Activated B cell treated with CpG ODN at 0.5 μM for 24 hours (primary cell): ENCODE results near the gene GNB1. TPM values are rescaled to one million over a fixed set of nuclear protein-coding genes. Genes with fewer than 3 reads are reported as not detected.
"Not testable (repeated sequence)": the region's sequence is repeated elsewhere in the genome, so short reads cannot be mapped to it uniquely, and the experiment has no call there.

Experiments
- ATAC-seq: fragments of 200-7000 bp; cut with Tn5 transposase; one replicate; pipeline ENCODE4 v1.10.0; 2021; ENCODE audit warnings: low read depth, mild to moderate bottlenecking, moderate library complexity
- CTCF ChIA-PET: fragments of 350-600 bp; sonication (Branson Sonifier 250); formaldehyde crosslinking; loops from one replicate; lab custom pipeline; 2021; ENCODE audit warnings: antibody characterized with exemption; lab: Charles Lee
- POLR2A ChIA-PET: fragments of 350-600 bp; sonication (Branson Sonifier 250); formaldehyde crosslinking; loops from one replicate; lab custom pipeline; 2021; ENCODE audit warnings: antibody characterized with exemption; lab: Charles Lee
- DNase-seq: peaks from one replicate; pipeline ENCODE4 v3.0.0; 2022
- H3K27ac Mint-ChIP-seq: one replicate; pipeline ENCODE4 v1.8.0; 2020; ENCODE audit warnings: mixed read lengths
- H3K27me3 Mint-ChIP-seq: one replicate; pipeline ENCODE4 v1.8.0; 2021; ENCODE audit warnings: mixed read lengths
- H3K36me3 Mint-ChIP-seq: one replicate; pipeline ENCODE4 v1.8.0; 2021; ENCODE audit warnings: low read depth, mixed read lengths
- H3K4me1 Mint-ChIP-seq: one replicate; pipeline ENCODE4 v1.8.0; 2021; ENCODE audit warnings: mixed read lengths
- H3K4me3 Mint-ChIP-seq: one replicate; pipeline ENCODE4 v1.8.0; 2020; ENCODE audit warnings: mild to moderate bottlenecking, mixed read lengths
- H3K9me3 Mint-ChIP-seq: one replicate; pipeline ENCODE4 v1.8.0; 2020; ENCODE audit warnings: mixed read lengths
- intact Hi-C: fragments of 100-400 bp; cut with micrococcal nuclease; formaldehyde crosslinking; loops from one replicate; pipeline ENCODE4 v1.15.1; 2024
- total RNA-seq: library from RNA; stranded (reverse); gene quantifications from 2 replicates; pipeline ENCODE4 v1.2.3, GENCODE V29; 2022
- TF ChIP-seq, protein P1 (sequence below): fragments of 200-600 bp; IDR thresholded peaks from one replicate; pipeline ENCODE4 v1.8.0; 2022; ENCODE audit warnings: antibody characterized with exemption, mild to moderate bottlenecking

Gene GNB1
- total RNA-seq, 1 donor from 2014 or later: 302 TPM

DNA sequence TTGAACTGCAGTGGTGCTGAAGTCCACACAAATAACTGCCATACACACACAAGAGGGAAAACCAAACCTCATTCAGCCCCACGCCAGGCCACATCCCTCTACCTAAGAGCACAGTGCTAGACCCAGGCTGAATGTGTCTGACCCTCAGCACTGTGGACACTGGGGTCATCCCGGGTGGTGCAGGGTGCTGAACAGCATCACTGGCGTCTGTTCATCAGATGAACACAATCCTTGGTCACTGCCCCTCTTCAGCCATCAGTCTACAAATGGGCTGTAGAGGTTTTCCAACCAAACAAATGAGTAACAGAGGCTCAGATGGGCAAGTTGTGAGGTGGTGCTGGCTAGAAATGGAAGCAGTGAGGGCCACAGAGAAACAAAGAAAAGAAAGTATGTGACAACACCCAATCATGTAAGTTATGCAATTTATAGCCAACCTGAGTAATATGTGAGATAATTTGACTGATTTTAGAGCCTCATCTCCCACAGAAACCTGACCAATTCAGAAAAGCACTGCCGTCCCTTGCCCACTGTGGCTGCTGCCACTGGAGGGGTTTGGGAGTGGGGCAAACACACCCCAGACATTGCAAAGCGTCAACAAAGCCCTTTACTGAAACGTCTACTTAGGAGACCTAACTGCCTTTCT, 27.9 kb downstream of the GNB1 start:
- Mint-ChIP-seq H3K4me3 (peak overlapping the region; percentile 9), H3K9me3 (no peaks in the 10 kb centered on the region), H3K36me3 (peaks cover 10% of the 10 kb centered on the region), H3K27me3 (no peaks in the 10 kb centered on the region), H3K27ac (peak overlapping the region; percentile 98), H3K4me1 (peaks cover 85% of the 10 kb centered on the region)
- DNase-seq (no peak), ATAC-seq (no peak)
- TF ChIP-seq, protein P1, sequence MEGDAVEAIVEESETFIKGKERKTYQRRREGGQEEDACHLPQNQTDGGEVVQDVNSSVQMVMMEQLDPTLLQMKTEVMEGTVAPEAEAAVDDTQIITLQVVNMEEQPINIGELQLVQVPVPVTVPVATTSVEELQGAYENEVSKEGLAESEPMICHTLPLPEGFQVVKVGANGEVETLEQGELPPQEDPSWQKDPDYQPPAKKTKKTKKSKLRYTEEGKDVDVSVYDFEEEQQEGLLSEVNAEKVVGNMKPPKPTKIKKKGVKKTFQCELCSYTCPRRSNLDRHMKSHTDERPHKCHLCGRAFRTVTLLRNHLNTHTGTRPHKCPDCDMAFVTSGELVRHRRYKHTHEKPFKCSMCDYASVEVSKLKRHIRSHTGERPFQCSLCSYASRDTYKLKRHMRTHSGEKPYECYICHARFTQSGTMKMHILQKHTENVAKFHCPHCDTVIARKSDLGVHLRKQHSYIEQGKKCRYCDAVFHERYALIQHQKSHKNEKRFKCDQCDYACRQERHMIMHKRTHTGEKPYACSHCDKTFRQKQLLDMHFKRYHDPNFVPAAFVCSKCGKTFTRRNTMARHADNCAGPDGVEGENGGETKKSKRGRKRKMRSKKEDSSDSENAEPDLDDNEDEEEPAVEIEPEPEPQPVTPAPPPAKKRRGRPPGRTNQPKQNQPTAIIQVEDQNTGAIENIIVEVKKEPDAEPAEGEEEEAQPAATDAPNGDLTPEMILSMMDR: no peak
- POLR2A ChIA-PET: interaction anchor here (1.6 to 2.2 kb wide), 2 partner anchors 22 to 46 kb away, joined by 4 to 10 read pairs; no protein-coding TSS in a partner anchor
- intact Hi-C loops: loop anchor here (5.0 kb wide), 1 partner anchor 36 kb away; no protein-coding TSS in a partner anchor
- CTCF ChIA-PET: interaction anchor here (0.6 kb wide), 1 partner anchor 41 kb away, joined by 3 read pairs; no protein-coding TSS in a partner anchor

GRCh38 chr1:1861761-1862310, 29.1 kb downstream of the GNB1 start:
- intact Hi-C loops: loop anchor here (5.0 kb wide), 1 partner anchor 35 kb away; no protein-coding TSS in a partner anchor
- ChIA-PET POLR2A (interaction anchor here (1.2 kb wide), 1 partner anchor 14 kb away, joined by 5 read pairs; no protein-coding TSS in a partner anchor), CTCF (interaction anchor here (1.3 kb wide), 1 partner anchor 12 kb away, joined by 4 read pairs; no protein-coding TSS in a partner anchor)
- DNase-seq, H3K9me3 Mint-ChIP-seq, H3K27me3 Mint-ChIP-seq, ATAC-seq, H3K36me3 Mint-ChIP-seq: not testable (repeated sequence)
- Mint-ChIP-seq H3K27ac (peak overlapping the region; percentile 50), H3K4me3 (peak overlapping the region; percentile 50), H3K4me1 (peaks cover 89% of the 10 kb centered on the region)

GRCh38 chr1:1861339-1861730, 29.6 kb downstream of the GNB1 start:
- POLR2A ChIA-PET: interaction anchor here (0.9 to 1.9 kb wide), 3 partner anchors 14 to 27 kb away, joined by 4 to 7 read pairs (median 5); no protein-coding TSS in a partner anchor
- peaks cover 8% of the 10 kb centered on the region for H3K36me3 Mint-ChIP-seq

GRCh38 chr1:1859970-1860697, 30.8 kb downstream of the GNB1 start:
- ChIA-PET CTCF (interaction anchor here (0.7 to 1.2 kb wide), 2 partner anchors 44 to 46 kb away, joined by 3 to 5 read pairs; no protein-coding TSS in a partner anchor), POLR2A (interaction anchor here (0.7 to 1.9 kb wide), 4 partner anchors 26 to 57 kb away, joined by 3 to 8 read pairs (median 6); no protein-coding TSS in a partner anchor)
- DNase-seq, ATAC-seq, H3K27me3 Mint-ChIP-seq, H3K9me3 Mint-ChIP-seq, H3K36me3 Mint-ChIP-seq: not testable (repeated sequence)
- Mint-ChIP-seq H3K27ac (peak overlapping the region; percentile 81), H3K4me1 (peaks cover 92% of the 10 kb centered on the region), H3K4me3 (peak overlapping the region; percentile 56)
- intact Hi-C loops: loop anchor here (5.0 kb wide), 1 partner anchor 33 kb away; no protein-coding TSS in a partner anchor

More at GRCh38 chr1:1861339-1861730, 29.6 kb downstream of the GNB1 start:
- TF ChIP-seq, protein P1: no peak
- no peaks in the 10 kb centered on the region for H3K27me3 Mint-ChIP-seq
- intact Hi-C loops: loop anchor here (5.0 kb wide), 1 partner anchor 34 kb away; no protein-coding TSS in a partner anchor
- H3K9me3 Mint-ChIP-seq: no peaks in the 10 kb centered on the region
- CTCF ChIA-PET: interaction anchor here (1.3 kb wide), 1 partner anchor 12 kb away, joined by 4 read pairs; no protein-coding TSS in a partner anchor
- no peak for ATAC-seq
- H3K4me3 Mint-ChIP-seq: peak overlapping the region; percentile 50
- H3K27ac Mint-ChIP-seq: peak overlapping the region; percentile 81
- peaks cover 92% of the 10 kb centered on the region for H3K4me1 Mint-ChIP-seq
- DNase-seq: no peak

DNA sequence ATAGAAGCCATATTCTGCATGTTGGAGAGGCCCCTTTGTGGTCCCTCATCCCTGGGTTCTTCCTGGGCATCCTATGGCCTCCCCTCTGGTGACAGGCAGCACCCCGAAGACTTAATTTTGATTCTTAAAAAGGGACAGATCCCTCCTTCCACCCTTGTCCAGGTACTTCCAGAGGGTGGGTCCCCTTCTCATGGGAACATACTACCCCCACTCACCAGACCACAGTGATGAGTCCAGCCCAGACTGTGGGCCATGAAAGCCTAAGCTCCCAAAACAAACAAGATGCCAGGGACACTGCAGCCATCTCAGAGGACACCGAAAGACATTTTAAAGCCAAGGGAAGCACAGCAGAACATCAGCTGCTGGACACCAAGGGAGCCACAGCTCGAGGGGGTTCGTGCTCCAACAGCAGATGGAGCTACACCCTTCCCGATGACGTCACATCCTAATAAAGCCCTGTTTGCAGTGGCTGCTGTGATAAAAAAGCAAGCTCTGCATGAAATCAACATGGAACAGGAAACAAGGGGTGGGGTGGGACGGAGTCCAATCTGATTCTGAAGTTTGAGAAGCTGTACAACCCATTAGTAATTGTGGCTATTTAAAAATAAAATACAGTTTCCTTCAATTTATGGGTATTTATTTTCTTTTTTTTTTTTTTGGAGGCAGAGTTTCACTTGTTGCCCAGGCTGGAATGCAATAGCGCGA, 32.4 kb downstream of the GNB1 start:
- Mint-ChIP-seq H3K9me3 (no peaks in the 10 kb centered on the region), H3K4me1 (peaks cover 86% of the 10 kb centered on the region), H3K36me3 (peaks cover 10% of the 10 kb centered on the region), H3K27me3 (no peaks in the 10 kb centered on the region), H3K4me3 (peak overlapping the region; percentile 48), H3K27ac (peak overlapping the region; percentile 66)
- intact Hi-C loops: loop anchor here (1.0 kb wide), 1 partner anchor 10 kb away; no protein-coding TSS in a partner anchor
- CTCF ChIA-PET: interaction anchor here (1.1 to 1.2 kb wide), 2 partner anchors 14 to 47 kb away, joined by 3 to 6 read pairs; no protein-coding TSS in a partner anchor
- ATAC-seq: no peak
- DNase-seq: no peak
- POLR2A ChIA-PET: interaction anchor here (0.5 to 0.8 kb wide), 2 partner anchors 76 to 117 kb away, joined by 3 to 4 read pairs; no protein-coding TSS in a partner anchor
- TF ChIP-seq, protein P1: no peak
